Measurements from ENCODE around the gene MUTYH.

DNA sequence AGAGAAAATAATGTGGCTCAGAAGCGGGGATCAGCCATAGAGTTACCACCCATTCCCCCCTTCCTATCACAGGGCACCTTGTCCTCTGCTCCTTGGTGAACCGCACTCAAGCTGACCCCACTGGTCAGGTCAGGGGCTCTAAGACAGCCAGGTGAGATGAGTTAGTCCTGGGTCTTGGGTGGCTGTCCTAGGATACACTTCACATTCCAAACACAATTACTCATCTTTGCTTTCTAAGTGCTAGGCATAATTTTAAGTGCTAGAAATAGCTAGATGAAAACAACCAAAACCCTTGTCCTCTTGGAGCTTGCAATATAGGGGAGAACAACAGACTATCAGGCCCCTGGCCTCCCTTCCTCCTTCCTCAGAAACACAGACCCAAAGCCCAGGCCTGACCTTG is 7.8 kb upstream of the MUTYH start:
- TF ChIP-seq POLR2AphosphoS5 (IDR thresholded peaks at IDR 0.05; ENCODE audit: control insufficient read depth, insufficient read depth, low read depth, low read length) (no peak), SPI1 (IDR thresholded peaks at IDR 0.05; ENCODE audit: borderline replicate concordance, low read depth, low read length) (no peak), ZNF133 (CRISPR knock-in tag; IDR thresholded peaks at IDR 0.05) (no peak), KLF6 (CRISPR knock-in tag; IDR thresholded peaks at IDR 0.05; ENCODE audit: borderline replicate concordance) (no peak), ZNF384 (IDR thresholded peaks at IDR 0.05; ENCODE audit: low read depth, low read length) (no peak), BRD4 (IDR thresholded peaks at IDR 0.05) (no peak), KAT7 (CRISPR knock-in tag; IDR thresholded peaks at IDR 0.05; ENCODE audit: borderline replicate concordance) (no peak), TBL1XR1 (IDR thresholded peaks at IDR 0.05; ENCODE audit: low read length in 2 of 2) (no peak)
- TF ChIP-seq, protein P1, sequence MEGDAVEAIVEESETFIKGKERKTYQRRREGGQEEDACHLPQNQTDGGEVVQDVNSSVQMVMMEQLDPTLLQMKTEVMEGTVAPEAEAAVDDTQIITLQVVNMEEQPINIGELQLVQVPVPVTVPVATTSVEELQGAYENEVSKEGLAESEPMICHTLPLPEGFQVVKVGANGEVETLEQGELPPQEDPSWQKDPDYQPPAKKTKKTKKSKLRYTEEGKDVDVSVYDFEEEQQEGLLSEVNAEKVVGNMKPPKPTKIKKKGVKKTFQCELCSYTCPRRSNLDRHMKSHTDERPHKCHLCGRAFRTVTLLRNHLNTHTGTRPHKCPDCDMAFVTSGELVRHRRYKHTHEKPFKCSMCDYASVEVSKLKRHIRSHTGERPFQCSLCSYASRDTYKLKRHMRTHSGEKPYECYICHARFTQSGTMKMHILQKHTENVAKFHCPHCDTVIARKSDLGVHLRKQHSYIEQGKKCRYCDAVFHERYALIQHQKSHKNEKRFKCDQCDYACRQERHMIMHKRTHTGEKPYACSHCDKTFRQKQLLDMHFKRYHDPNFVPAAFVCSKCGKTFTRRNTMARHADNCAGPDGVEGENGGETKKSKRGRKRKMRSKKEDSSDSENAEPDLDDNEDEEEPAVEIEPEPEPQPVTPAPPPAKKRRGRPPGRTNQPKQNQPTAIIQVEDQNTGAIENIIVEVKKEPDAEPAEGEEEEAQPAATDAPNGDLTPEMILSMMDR (IDR thresholded peaks at IDR 0.05 in 2 of 3, conservative IDR thresholded peaks at IDR 0.05 in 1 of 3; ENCODE audit: insufficient read depth in 2 of 3, low read depth in 1 of 3, low read length in 3 of 3) = no peak
- TF ChIP-seq, protein P2, sequence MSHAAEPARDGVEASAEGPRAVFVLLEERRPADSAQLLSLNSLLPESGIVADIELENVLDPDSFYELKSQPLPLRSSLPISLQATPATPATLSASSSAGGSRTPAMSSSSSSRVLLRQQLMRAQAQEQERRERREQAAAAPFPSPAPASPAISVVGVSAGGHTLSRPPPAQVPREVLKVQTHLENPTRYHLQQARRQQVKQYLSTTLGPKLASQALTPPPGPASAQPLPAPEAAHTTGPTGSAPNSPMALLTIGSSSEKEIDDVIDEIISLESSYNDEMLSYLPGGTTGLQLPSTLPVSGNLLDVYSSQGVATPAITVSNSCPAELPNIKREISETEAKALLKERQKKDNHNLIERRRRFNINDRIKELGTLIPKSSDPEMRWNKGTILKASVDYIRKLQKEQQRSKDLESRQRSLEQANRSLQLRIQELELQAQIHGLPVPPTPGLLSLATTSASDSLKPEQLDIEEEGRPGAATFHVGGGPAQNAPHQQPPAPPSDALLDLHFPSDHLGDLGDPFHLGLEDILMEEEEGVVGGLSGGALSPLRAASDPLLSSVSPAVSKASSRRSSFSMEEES (CRISPR knock-in tag; IDR thresholded peaks at IDR 0.05) = no peak
- TF ChIP-seq, protein P3, sequence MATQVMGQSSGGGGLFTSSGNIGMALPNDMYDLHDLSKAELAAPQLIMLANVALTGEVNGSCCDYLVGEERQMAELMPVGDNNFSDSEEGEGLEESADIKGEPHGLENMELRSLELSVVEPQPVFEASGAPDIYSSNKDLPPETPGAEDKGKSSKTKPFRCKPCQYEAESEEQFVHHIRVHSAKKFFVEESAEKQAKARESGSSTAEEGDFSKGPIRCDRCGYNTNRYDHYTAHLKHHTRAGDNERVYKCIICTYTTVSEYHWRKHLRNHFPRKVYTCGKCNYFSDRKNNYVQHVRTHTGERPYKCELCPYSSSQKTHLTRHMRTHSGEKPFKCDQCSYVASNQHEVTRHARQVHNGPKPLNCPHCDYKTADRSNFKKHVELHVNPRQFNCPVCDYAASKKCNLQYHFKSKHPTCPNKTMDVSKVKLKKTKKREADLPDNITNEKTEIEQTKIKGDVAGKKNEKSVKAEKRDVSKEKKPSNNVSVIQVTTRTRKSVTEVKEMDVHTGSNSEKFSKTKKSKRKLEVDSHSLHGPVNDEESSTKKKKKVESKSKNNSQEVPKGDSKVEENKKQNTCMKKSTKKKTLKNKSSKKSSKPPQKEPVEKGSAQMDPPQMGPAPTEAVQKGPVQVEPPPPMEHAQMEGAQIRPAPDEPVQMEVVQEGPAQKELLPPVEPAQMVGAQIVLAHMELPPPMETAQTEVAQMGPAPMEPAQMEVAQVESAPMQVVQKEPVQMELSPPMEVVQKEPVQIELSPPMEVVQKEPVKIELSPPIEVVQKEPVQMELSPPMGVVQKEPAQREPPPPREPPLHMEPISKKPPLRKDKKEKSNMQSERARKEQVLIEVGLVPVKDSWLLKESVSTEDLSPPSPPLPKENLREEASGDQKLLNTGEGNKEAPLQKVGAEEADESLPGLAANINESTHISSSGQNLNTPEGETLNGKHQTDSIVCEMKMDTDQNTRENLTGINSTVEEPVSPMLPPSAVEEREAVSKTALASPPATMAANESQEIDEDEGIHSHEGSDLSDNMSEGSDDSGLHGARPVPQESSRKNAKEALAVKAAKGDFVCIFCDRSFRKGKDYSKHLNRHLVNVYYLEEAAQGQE (IDR thresholded peaks at IDR 0.05; ENCODE audit: borderline replicate concordance) = no peak
- TF ChIP-seq, protein P3 (CRISPR knock-in tag; IDR thresholded peaks at IDR 0.05; ENCODE audit: low read depth) = no peak
- TF ChIP-seq, protein P4, sequence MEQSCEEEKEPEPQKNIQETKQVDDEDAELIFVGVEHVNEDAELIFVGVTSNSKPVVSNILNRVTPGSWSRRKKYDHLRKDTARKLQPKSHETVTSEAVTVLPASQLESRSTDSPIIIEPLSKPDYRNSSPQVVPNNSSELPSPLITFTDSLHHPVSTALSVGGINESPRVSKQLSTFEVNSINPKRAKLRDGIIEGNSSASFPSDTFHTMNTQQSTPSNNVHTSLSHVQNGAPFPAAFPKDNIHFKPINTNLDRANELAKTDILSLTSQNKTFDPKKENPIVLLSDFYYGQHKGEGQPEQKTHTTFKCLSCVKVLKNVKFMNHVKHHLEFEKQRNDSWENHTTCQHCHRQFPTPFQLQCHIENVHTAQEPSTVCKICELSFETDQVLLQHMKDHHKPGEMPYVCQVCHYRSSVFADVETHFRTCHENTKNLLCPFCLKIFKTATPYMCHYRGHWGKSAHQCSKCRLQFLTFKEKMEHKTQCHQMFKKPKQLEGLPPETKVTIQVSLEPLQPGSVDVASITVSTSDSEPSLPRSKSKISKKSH (CRISPR knock-in tag; IDR thresholded peaks at IDR 0.05) = no peak
- TF ChIP-seq, protein P5, sequence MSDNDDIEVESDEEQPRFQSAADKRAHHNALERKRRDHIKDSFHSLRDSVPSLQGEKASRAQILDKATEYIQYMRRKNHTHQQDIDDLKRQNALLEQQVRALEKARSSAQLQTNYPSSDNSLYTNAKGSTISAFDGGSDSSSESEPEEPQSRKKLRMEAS (CRISPR knock-in tag; IDR thresholded peaks at IDR 0.05) = no peak

Data from K562 (cell line).